CD4-positive, alpha-beta memory T cell (primary cell): ENCODE data around the gene ELP6. TPM values are rescaled to one million over a fixed set of nuclear protein-coding genes. Genes with fewer than 3 reads are reported as not detected.
"Not testable (repeated sequence)": the region's sequence is repeated elsewhere in the genome, so short reads cannot be mapped to it uniquely, and the experiment has no call there.

Experiments
- CTCF ChIA-PET: fragments of 350-600 bp; sonication (Branson Sonifier 250); formaldehyde crosslinking; loops from one replicate; lab custom pipeline; 2021; ENCODE audit warnings: inconsistent platforms; ENCODE audit not compliant: partially characterized antibody; lab: Charles Lee
- POLR2A ChIA-PET: fragments of 350-600 bp; sonication (Branson Sonifier 250); formaldehyde crosslinking; loops from one replicate; lab custom pipeline; 2021; ENCODE audit not compliant: partially characterized antibody; lab: Charles Lee
- DNase-seq, 5 donors: peaks; one replicate each; pipeline versions ENCODE4 v3.0.0 to v3.0.0-alpha.2; 2020 to 2022; ENCODE audit warnings: mixed read lengths in 1 of 5
- H3K27ac ChIP-seq: one replicate; pipeline ENCODE4 v1.7.0; 2013; ENCODE audit warnings: low read depth, low read length
- H3K27me3 ChIP-seq: 2 replicates; pipeline ENCODE4 v1.7.0; 2013; ENCODE audit warnings: mild to moderate bottlenecking, low read length, moderate library complexity; ENCODE audit not compliant: insufficient read depth
- H3K36me3 ChIP-seq: 2 replicates; pipeline ENCODE4 v1.7.0; 2013; ENCODE audit warnings: mild to moderate bottlenecking, low read length, moderate library complexity; ENCODE audit not compliant: insufficient read depth
- H3K4me1 ChIP-seq: 2 replicates; pipeline ENCODE4 v1.7.0; 2013; ENCODE audit warnings: mild to moderate bottlenecking, low read length, moderate library complexity; ENCODE audit not compliant: insufficient read depth
- H3K4me3 ChIP-seq, 2 donors: one replicate each; pipeline ENCODE4 v1.7.0; 2013; ENCODE audit warnings: low read length in 2 of 2, mild to moderate bottlenecking in 1 of 2
- H3K9me3 ChIP-seq, 2 donors: one replicate each; pipeline ENCODE4 v1.7.0; 2013; ENCODE audit warnings: low read length in 2 of 2, control low read depth in 1 of 2; ENCODE audit not compliant: control insufficient read depth in 1 of 2
- H3K27ac Mint-ChIP-seq, 7 donors: one replicate each; pipeline ENCODE4 v1.8.0; 2020 to 2021; ENCODE audit warnings: mixed read lengths in 7 of 7, mild to moderate bottlenecking in 6 of 7, inconsistent platforms in 3 of 7, moderate library complexity in 3 of 7
- H3K27me3 Mint-ChIP-seq, 2 donors: one replicate each; pipeline ENCODE4 v1.8.0; 2020 to 2021; ENCODE audit warnings: mixed read lengths in 2 of 2
- H3K36me3 Mint-ChIP-seq, 2 donors: one replicate each; pipeline ENCODE4 v1.8.0; 2020 to 2021; ENCODE audit warnings: mixed read lengths in 2 of 2, inconsistent platforms in 1 of 2, mild to moderate bottlenecking in 1 of 2
- H3K4me1 Mint-ChIP-seq, 4 donors: one replicate each; pipeline ENCODE4 v1.8.0; 2020 to 2021; ENCODE audit warnings: mixed read lengths in 4 of 4, mild to moderate bottlenecking in 1 of 4
- H3K4me3 Mint-ChIP-seq, 8 donors: one replicate each; pipeline ENCODE4 v1.8.0; 2020 to 2021; ENCODE audit warnings: mixed read lengths in 8 of 8, mild to moderate bottlenecking in 7 of 8, moderate library complexity in 6 of 8, inconsistent platforms in 3 of 8
- H3K9me3 Mint-ChIP-seq, 8 donors: one replicate each; pipeline ENCODE4 v1.8.0; 2020 to 2021; ENCODE audit warnings: mixed read lengths in 8 of 8, mild to moderate bottlenecking in 5 of 8, inconsistent platforms in 3 of 8, moderate library complexity in 1 of 8
- intact Hi-C: fragments of 100-400 bp; cut with micrococcal nuclease; formaldehyde crosslinking; loops from one replicate; pipeline ENCODE4 v1.15.1; 2023
- polyA plus RNA-seq, 2 donors: library from polyadenylated mRNA; unstranded; fragments of 300-500 nt; fragmentation: Illumina TruSeq; gene quantifications; one replicate each; pipeline ENCODE4 v1.2.3, GENCODE V29; 2021
- total RNA-seq, 2 experiments: library from RNA; stranded (reverse); gene quantifications; one replicate each; pipeline ENCODE4 v1.2.3, GENCODE V29; 2021

The ELP6 gene
- total and polyA plus RNA-seq, 4 experiments from 2014 or later, result 24.8 to 45.7 (median 32.8) TPM

GRCh38 chr3:47491777-47492176 lies 21.7 kb downstream of the ELP6 start:
- Mint-ChIP-seq H3K4me1 (no peaks in the 10 kb centered on the region), H3K36me3 (peaks cover 14 to 27% of the 10 kb centered on the region in 2 donors), H3K4me3 (no peak overlapping the region), H3K9me3 (no peaks in the 10 kb centered on the region), H3K27ac (no peak overlapping the region), H3K27me3 (no peaks in the 10 kb centered on the region)
- Histone ChIP-seq H3K36me3 (peaks cover 11% of the 10 kb centered on the region), H3K27me3 (no peaks in the 10 kb centered on the region), H3K4me1 (no peaks in the 10 kb centered on the region), H3K4me3 (no peak overlapping the region), H3K9me3 (no peaks in the 10 kb centered on the region), H3K27ac (no peak overlapping the region)
- DNase-seq, result no peak
- POLR2A ChIA-PET, result no interaction called here
- intact Hi-C loops, result no loop called here
- CTCF ChIA-PET, result no interaction called here

- DNase-seq, result no peak
- Mint-ChIP-seq H3K9me3 (no peaks in the 10 kb centered on the region), H3K4me3 (no peak overlapping the region), H3K27me3 (no peaks in the 10 kb centered on the region), H3K27ac (peak overlapping the region in 1 of 7 donors; percentile 4), H3K36me3 (peaks cover 10 to 23% of the 10 kb centered on the region in 2 donors), H3K4me1 (no peaks in the 10 kb centered on the region)
- no peaks in the 10 kb centered on the region for H3K27me3 ChIP-seq
- no peaks in the 10 kb centered on the region for H3K9me3 ChIP-seq
- POLR2A ChIA-PET, result no interaction called here
- H3K4me1 ChIP-seq, result no peaks in the 10 kb centered on the region
- H3K4me3 ChIP-seq, result no peak overlapping the region
- CTCF ChIA-PET, result no interaction called here
- H3K27ac ChIP-seq, result no peak overlapping the region
- intact Hi-C loops, result no loop called here
- peaks cover 7% of the 10 kb centered on the region for H3K36me3 ChIP-seq
Measured at GRCh38 chr3:47491186-47491585, 22.3 kb downstream of the ELP6 start.

- H3K36me3 ChIP-seq, result no peaks in the 10 kb centered on the region
- Mint-ChIP-seq H3K27me3 (no peaks in the 10 kb centered on the region), H3K4me1 (no peaks in the 10 kb centered on the region), H3K27ac (no peak overlapping the region), H3K36me3 (peaks cover 5 to 6% of the 10 kb centered on the region in 2 donors), H3K9me3 (no peaks in the 10 kb centered on the region), H3K4me3 (no peak overlapping the region)
- intact Hi-C loops, result no loop called here
- CTCF ChIA-PET, result no interaction called here
- no peak for DNase-seq
- no peaks in the 10 kb centered on the region for H3K9me3 ChIP-seq
- POLR2A ChIA-PET, result no interaction called here
- H3K4me3 ChIP-seq, result no peak overlapping the region
- no peak overlapping the region for H3K27ac ChIP-seq
- no peaks in the 10 kb centered on the region for H3K4me1 ChIP-seq
- H3K27me3 ChIP-seq, result no peaks in the 10 kb centered on the region
Measured at GRCh38 chr3:47487265-47487664, 26.2 kb downstream of the ELP6 start.

GRCh38 chr3:47485812-47486211 lies 27.7 kb downstream of the ELP6 start:
- Histone ChIP-seq H3K9me3 (no peaks in the 10 kb centered on the region), H3K4me3 (no peak overlapping the region), H3K36me3 (no peaks in the 10 kb centered on the region), H3K27me3 (no peaks in the 10 kb centered on the region), H3K4me1 (no peaks in the 10 kb centered on the region), H3K27ac (no peak overlapping the region)
- intact Hi-C loops, result no loop called here
- no peaks in the 10 kb centered on the region for H3K9me3 Mint-ChIP-seq
- H3K27me3 Mint-ChIP-seq, result no peaks in the 10 kb centered on the region
- H3K4me3 Mint-ChIP-seq, result no peak overlapping the region
- ChIA-PET POLR2A (no interaction called here), CTCF (no interaction called here)
- no peaks in the 10 kb centered on the region for H3K4me1 Mint-ChIP-seq
- H3K36me3 Mint-ChIP-seq, result peaks cover 2 to 5% of the 10 kb centered on the region in 2 donors
- no peak for DNase-seq
- peak overlapping the region in 1 of 7 donors; percentile 57 for H3K27ac Mint-ChIP-seq

DNA sequence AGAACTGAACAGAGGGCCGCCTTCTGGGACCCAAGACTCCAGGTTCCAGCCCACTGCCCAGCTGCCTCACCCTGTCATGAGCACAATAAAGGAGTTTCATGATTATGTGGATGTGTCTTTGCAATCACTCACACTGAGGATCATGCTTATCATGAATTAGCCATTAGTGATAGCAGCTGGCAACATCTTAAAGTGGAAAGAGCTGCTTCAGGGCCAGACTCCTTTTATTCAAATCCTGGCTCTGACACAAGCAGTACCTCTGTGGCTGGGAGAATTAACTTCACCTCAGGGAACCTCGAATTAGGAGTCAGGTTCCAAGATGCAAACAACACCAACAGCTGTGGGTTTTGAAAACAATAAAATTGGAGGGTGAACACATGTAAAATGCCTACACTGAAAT lies 31.1 kb downstream of the ELP6 start:
- Mint-ChIP-seq H3K27me3 (no peaks in the 10 kb centered on the region), H3K27ac (peak overlapping the region in 1 of 7 donors; percentile 11), H3K4me1 (peaks cover 0 to 5% (median under 1%) of the 10 kb centered on the region in 4 donors), H3K36me3 (peaks cover 2 to 5% of the 10 kb centered on the region in 2 donors), H3K9me3 (no peaks in the 10 kb centered on the region), H3K4me3 (no peak overlapping the region)
- intact Hi-C loops, result no loop called here
- POLR2A ChIA-PET, result no interaction called here
- Histone ChIP-seq H3K36me3 (no peaks in the 10 kb centered on the region), H3K4me3 (no peak overlapping the region), H3K27me3 (no peaks in the 10 kb centered on the region), H3K9me3 (no peaks in the 10 kb centered on the region), H3K27ac (no peak overlapping the region), H3K4me1 (no peaks in the 10 kb centered on the region)
- DNase-seq, result no peak
- CTCF ChIA-PET, result no interaction called here

GRCh38 chr3:47481763-47482162 lies 31.7 kb downstream of the ELP6 start:
- H3K4me1 Mint-ChIP-seq, H3K9me3 ChIP-seq, H3K4me3 Mint-ChIP-seq, H3K27me3 Mint-ChIP-seq, H3K36me3 ChIP-seq, DNase-seq, H3K4me3 ChIP-seq, intact Hi-C loops, H3K27me3 ChIP-seq, POLR2A ChIA-PET, H3K27ac ChIP-seq, H3K9me3 Mint-ChIP-seq, H3K36me3 Mint-ChIP-seq, H3K4me1 ChIP-seq: not testable (repeated sequence)
- CTCF ChIA-PET, result interaction anchor here (0.6 kb wide), 1 partner anchor 564 kb away, joined by 3 read pairs; no protein-coding TSS in a partner anchor
- H3K27ac Mint-ChIP-seq, result peak overlapping the region in 1 of 7 donors; percentile 59

- POLR2A ChIA-PET, H3K4me3 ChIP-seq, H3K9me3 ChIP-seq, intact Hi-C loops, H3K36me3 Mint-ChIP-seq, DNase-seq, H3K27me3 ChIP-seq, H3K4me3 Mint-ChIP-seq, H3K27me3 Mint-ChIP-seq, H3K27ac ChIP-seq, CTCF ChIA-PET, H3K36me3 ChIP-seq, H3K27ac Mint-ChIP-seq, H3K9me3 Mint-ChIP-seq: not testable (repeated sequence)
- peaks cover 10% of the 10 kb centered on the region for H3K4me1 ChIP-seq
- peaks cover 5 to 19% (median 11%) of the 10 kb centered on the region in 4 donors for H3K4me1 Mint-ChIP-seq
Measured at GRCh38 chr3:47480267-47480666, 33.2 kb downstream of the ELP6 start.

GRCh38 chr3:47479826-47480160 lies 33.7 kb downstream of the ELP6 start:
- Histone ChIP-seq H3K36me3 (no peaks in the 10 kb centered on the region), H3K27ac (no peak overlapping the region), H3K27me3 (no peaks in the 10 kb centered on the region), H3K4me1 (peaks cover 12% of the 10 kb centered on the region), H3K9me3 (no peaks in the 10 kb centered on the region), H3K4me3 (no peak overlapping the region)
- Mint-ChIP-seq H3K36me3 (peaks cover 0 to 6% of the 10 kb centered on the region in 2 donors), H3K9me3 (no peaks in the 10 kb centered on the region), H3K27ac (no peak overlapping the region), H3K4me3 (no peak overlapping the region), H3K27me3 (no peaks in the 10 kb centered on the region), H3K4me1 (peaks cover 9 to 23% (median 16%) of the 10 kb centered on the region in 4 donors)
- ChIA-PET CTCF (no interaction called here), POLR2A (no interaction called here)
- DNase-seq, result no peak
- intact Hi-C loops, result no loop called here
